CD4-positive, alpha-beta T cell (primary cell): Measurements from ENCODE around the gene ANKRD13A. TPM values are rescaled to one million over a fixed set of nuclear protein-coding genes. Genes with fewer than 3 reads are reported as not detected.
"Not testable (repeated sequence)": the region's sequence is repeated elsewhere in the genome, so short reads cannot be mapped to it uniquely, and the experiment has no call there.

Experiments used
- ATAC-seq: fragments of 200-7000 bp; cut with Tn5 transposase; one replicate; pipeline ENCODE4 v1.10.0; 2022; ENCODE audit warnings: mild to moderate bottlenecking; ENCODE audit not compliant: poor library complexity
- CTCF ChIA-PET: fragments of 350-600 bp; sonication (Branson Sonifier 250); formaldehyde crosslinking; loops from one replicate; lab custom pipeline; 2021; ENCODE audit warnings: antibody characterized with exemption, inconsistent platforms; lab: Charles Lee
- POLR2A ChIA-PET: fragments of 350-600 bp; sonication (Branson Sonifier 250); formaldehyde crosslinking; loops from one replicate; lab custom pipeline; 2021; ENCODE audit warnings: antibody characterized with exemption, inconsistent platforms; lab: Charles Lee
- DNase-seq, 14 experiments: peaks; one replicate each; pipeline ENCODE4 v3.0.0-alpha.2; 2013 to 2020; ENCODE audit warnings: mixed read lengths in 2 of 14
- H3K27ac ChIP-seq, 2 donors: one replicate each; pipeline versions ENCODE4 v1.5.1 to v1.7.0; 2013; ENCODE audit warnings: low read length in 2 of 2, low read depth in 1 of 2, mild to moderate bottlenecking in 1 of 2
- H3K27me3 ChIP-seq, 2 experiments: 1 replicate in 1 of 2; 2 replicates in 1 of 2; pipeline versions ENCODE4 v1.6.1 to v1.7.0; 2013; ENCODE audit warnings: low read length in 2 of 2, control low read depth in 1 of 2, mild to moderate bottlenecking in 1 of 2, moderate library complexity in 1 of 2; ENCODE audit not compliant: insufficient read depth in 2 of 2, control insufficient read depth in 1 of 2
- H3K36me3 ChIP-seq: one replicate; pipeline ENCODE4 v1.6.1; 2013; ENCODE audit warnings: low read length, control low read depth; ENCODE audit not compliant: insufficient read depth
- H3K4me1 ChIP-seq: one replicate; pipeline ENCODE4 v1.6.1; 2013; ENCODE audit warnings: low read length, control low read depth; ENCODE audit not compliant: insufficient read depth
- H3K4me3 ChIP-seq: one replicate; pipeline ENCODE4 v1.5.1; 2013; ENCODE audit warnings: mild to moderate bottlenecking, low read length, moderate library complexity
- H3K9me3 ChIP-seq, 2 experiments: 1 replicate in 1 of 2; 2 replicates in 1 of 2; pipeline versions ENCODE4 v1.6.1 to v1.7.0; 2013; ENCODE audit warnings: low read length in 2 of 2, mild to moderate bottlenecking in 2 of 2, control low read depth in 1 of 2, moderate library complexity in 1 of 2; ENCODE audit not compliant: control insufficient read depth in 1 of 2, insufficient read depth in 1 of 2
- H3K27ac Mint-ChIP-seq: one replicate; pipeline ENCODE4 v1.8.0; 2020; ENCODE audit warnings: mixed read lengths
- H3K27me3 Mint-ChIP-seq: one replicate; pipeline ENCODE4 v1.8.0; 2021; ENCODE audit warnings: mixed read lengths
- H3K36me3 Mint-ChIP-seq: one replicate; pipeline ENCODE4 v1.8.0; 2021; ENCODE audit warnings: low read depth, mixed read lengths
- H3K4me1 Mint-ChIP-seq: one replicate; pipeline ENCODE4 v1.8.0; 2021; ENCODE audit warnings: low read depth, mixed read lengths
- H3K4me3 Mint-ChIP-seq: one replicate; pipeline ENCODE4 v1.8.0; 2020; ENCODE audit warnings: mild to moderate bottlenecking, mixed read lengths
- H3K9me3 Mint-ChIP-seq: one replicate; pipeline ENCODE4 v1.8.0; 2020; ENCODE audit warnings: mixed read lengths
- intact Hi-C, 2 experiments: fragments of 100-400 bp; cut with DNase I in 1 of 2; cut with micrococcal nuclease in 1 of 2; formaldehyde crosslinking; loops; one replicate each; pipeline versions ENCODE4 v1.15.1 to v1.9.0; 2023 to 2025; cut with DNase I, micrococcal nuclease
- total RNA-seq, 174 experiments: library from RNA in 2 of 174; stranded (reverse) in 2 of 174; gene quantifications; one replicate each; pipeline ENCODE4 v1.2.3 and lab custom pipeline; 2021 to 2026
- TF ChIP-seq, protein P1 (sequence below): fragments of 200-600 bp; IDR thresholded peaks from one replicate; pipeline ENCODE4 v1.8.0; 2022; ENCODE audit warnings: antibody characterized with exemption, mild to moderate bottlenecking

Gene ANKRD13A
- total RNA-seq, 2 experiments from 2014 or later, result 51.6 to 52.3 TPM

DNA sequence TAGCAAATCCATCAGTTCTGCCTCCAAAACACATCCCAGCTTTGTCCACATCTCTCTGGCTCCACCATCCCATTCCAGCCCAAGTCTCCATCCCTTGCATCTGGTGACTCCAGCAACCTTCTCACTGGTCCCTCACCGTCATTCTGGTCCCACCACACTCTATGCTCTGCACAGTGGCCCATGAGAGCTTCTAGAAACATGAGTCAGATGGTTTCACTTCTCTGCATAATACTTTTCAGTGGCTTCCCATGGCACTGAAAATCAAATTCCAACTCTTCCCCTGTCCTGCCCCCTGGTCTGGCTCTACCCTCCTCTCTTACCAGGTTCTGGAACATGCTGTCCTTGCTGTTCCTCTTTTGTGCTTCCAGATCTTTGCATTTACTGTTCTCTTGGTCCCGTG is 66.3 kb downstream of the ANKRD13A start:
- H3K4me1 ChIP-seq, result no peaks in the 10 kb centered on the region
- no peaks in the 10 kb centered on the region for H3K36me3 ChIP-seq
- ATAC-seq (no peak), DNase-seq (no peak)
- no peak overlapping the region for H3K27ac ChIP-seq
- ChIA-PET POLR2A (no interaction called here), CTCF (no interaction called here)
- intact Hi-C loops, result no loop called here
- no peaks in the 10 kb centered on the region for H3K9me3 ChIP-seq
- no peak overlapping the region for H3K4me3 ChIP-seq
- no peaks in the 10 kb centered on the region for H3K4me1 Mint-ChIP-seq
- no peaks in the 10 kb centered on the region for H3K27me3 ChIP-seq
- H3K4me3 Mint-ChIP-seq, result no peak overlapping the region
- H3K9me3 Mint-ChIP-seq, result no peaks in the 10 kb centered on the region
- no peak overlapping the region for H3K27ac Mint-ChIP-seq
- H3K27me3 Mint-ChIP-seq, result no peaks in the 10 kb centered on the region
- TF ChIP-seq, protein P1, sequence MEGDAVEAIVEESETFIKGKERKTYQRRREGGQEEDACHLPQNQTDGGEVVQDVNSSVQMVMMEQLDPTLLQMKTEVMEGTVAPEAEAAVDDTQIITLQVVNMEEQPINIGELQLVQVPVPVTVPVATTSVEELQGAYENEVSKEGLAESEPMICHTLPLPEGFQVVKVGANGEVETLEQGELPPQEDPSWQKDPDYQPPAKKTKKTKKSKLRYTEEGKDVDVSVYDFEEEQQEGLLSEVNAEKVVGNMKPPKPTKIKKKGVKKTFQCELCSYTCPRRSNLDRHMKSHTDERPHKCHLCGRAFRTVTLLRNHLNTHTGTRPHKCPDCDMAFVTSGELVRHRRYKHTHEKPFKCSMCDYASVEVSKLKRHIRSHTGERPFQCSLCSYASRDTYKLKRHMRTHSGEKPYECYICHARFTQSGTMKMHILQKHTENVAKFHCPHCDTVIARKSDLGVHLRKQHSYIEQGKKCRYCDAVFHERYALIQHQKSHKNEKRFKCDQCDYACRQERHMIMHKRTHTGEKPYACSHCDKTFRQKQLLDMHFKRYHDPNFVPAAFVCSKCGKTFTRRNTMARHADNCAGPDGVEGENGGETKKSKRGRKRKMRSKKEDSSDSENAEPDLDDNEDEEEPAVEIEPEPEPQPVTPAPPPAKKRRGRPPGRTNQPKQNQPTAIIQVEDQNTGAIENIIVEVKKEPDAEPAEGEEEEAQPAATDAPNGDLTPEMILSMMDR, result no peak
- no peaks in the 10 kb centered on the region for H3K36me3 Mint-ChIP-seq

DNA sequence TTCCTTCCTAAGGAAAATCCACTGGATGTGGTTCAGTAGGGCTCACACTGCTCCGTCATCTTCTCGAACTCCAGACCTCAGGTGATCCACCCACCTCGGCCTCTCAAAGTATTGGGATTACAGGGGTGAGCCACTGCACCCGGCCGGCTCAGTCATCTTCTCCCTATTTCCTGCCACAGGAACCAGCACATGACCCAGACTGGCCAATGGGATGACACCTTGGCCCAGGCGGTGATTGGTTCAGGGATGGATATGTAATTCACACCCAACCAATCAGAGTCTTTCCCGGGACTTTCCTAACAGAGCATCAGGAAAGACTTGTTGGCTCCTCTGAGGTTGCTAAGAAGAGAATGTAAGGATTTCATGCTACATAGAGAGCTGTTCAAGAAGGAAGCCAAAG is 68.3 kb downstream of the ANKRD13A start:
- ChIA-PET POLR2A (interaction anchor here (1.6 kb wide), 1 partner anchor 12 kb away, joined by 3 read pairs; no protein-coding TSS in a partner anchor), CTCF (no interaction called here)
- Mint-ChIP-seq H3K36me3 (no peaks in the 10 kb centered on the region), H3K27me3 (no peaks in the 10 kb centered on the region), H3K4me1 (no peaks in the 10 kb centered on the region), H3K27ac (no peak overlapping the region), H3K9me3 (no peaks in the 10 kb centered on the region), H3K4me3 (no peak overlapping the region)
- TF ChIP-seq, protein P1, result no peak
- ATAC-seq (no peak), DNase-seq (no peak)
- intact Hi-C loops, result no loop called here
- Histone ChIP-seq H3K27me3 (no peaks in the 10 kb centered on the region), H3K36me3 (no peaks in the 10 kb centered on the region), H3K27ac (no peak overlapping the region), H3K9me3 (no peaks in the 10 kb centered on the region), H3K4me3 (no peak overlapping the region), H3K4me1 (peaks cover under 1% of the 10 kb centered on the region)

DNA sequence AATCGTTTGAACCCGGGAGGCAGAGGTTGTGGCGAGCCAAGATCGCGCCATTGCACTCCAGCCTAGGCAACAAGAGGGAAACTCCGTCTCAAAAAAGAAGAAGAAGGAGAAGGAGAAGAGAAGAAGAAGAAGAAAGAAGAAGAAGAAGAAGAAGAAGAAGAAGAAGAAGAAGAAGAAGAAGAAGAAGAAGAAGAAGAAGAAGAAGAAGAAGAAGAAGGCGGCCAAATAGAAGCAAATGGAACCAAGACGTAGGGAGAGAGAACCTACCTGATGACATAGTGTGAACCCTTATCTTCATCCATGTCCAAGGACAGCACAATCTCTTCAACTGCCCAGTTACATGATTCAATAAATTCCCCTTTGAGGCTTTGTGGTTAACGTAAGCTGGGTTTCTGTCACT is 68.9 kb downstream of the ANKRD13A start:
- H3K4me1 Mint-ChIP-seq, H3K9me3 ChIP-seq, H3K27ac Mint-ChIP-seq, H3K9me3 Mint-ChIP-seq, POLR2A ChIA-PET, intact Hi-C loops, H3K27me3 ChIP-seq, H3K36me3 ChIP-seq, CTCF ChIA-PET, H3K4me3 ChIP-seq, H3K27ac ChIP-seq, DNase-seq, H3K4me3 Mint-ChIP-seq, H3K4me1 ChIP-seq, H3K27me3 Mint-ChIP-seq, ATAC-seq, H3K36me3 Mint-ChIP-seq: not testable (repeated sequence)

DNA sequence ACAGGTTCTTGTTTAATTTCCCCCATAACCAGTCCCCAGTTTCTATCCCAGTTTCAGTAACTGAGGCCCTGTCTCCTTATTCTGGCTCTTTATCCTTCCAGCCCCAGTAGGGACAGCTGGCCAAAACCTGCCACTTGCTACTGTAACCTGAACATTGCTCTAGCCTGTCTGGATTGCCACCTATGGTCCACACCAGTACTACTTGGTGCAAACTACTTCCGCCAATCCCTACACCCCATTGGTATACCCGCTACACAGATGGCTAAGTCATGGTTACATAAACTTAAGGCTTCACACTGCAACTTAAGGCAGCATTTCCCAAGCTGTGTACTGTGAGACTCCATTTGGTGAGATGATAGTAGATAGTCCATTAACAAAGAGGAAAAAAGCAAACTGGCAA is 69.4 kb downstream of the ANKRD13A start:
- DNase-seq (no peak), ATAC-seq (no peak)
- H3K27me3 Mint-ChIP-seq, result no peaks in the 10 kb centered on the region
- H3K27me3 ChIP-seq, result no peaks in the 10 kb centered on the region
- no peak overlapping the region for H3K27ac Mint-ChIP-seq
- no peaks in the 10 kb centered on the region for H3K9me3 Mint-ChIP-seq
- H3K4me3 ChIP-seq, result no peak overlapping the region
- no peaks in the 10 kb centered on the region for H3K9me3 ChIP-seq
- TF ChIP-seq, protein P1, result no peak
- H3K4me1 ChIP-seq, result peaks cover 12% of the 10 kb centered on the region
- no peak overlapping the region for H3K27ac ChIP-seq
- intact Hi-C loops, result no loop called here
- POLR2A ChIA-PET, result no interaction called here
- no peak overlapping the region for H3K4me3 Mint-ChIP-seq
- H3K36me3 ChIP-seq, result no peaks in the 10 kb centered on the region
- H3K36me3 Mint-ChIP-seq, result no peaks in the 10 kb centered on the region
- peaks cover 9% of the 10 kb centered on the region for H3K4me1 Mint-ChIP-seq
- CTCF ChIA-PET, result no interaction called here
